K562 (cell line): ENCODE measurements around the gene ATXN1. TPM values are rescaled to one million over a fixed set of nuclear protein-coding genes. Genes with fewer than 3 reads are reported as not detected.

ENCODE experiments used
- ATAC-seq: fragments of 200-7000 bp; cut with Tn5 transposase; 3 replicates; pipeline ENCODE4 v1.9.1; 2020; ENCODE audit warnings: moderate library complexity
- BruUV-seq: library from RNA; stranded (reverse); fragments of 400-500 nt; replicated peaks from 2 replicates; lab custom pipeline; 2021; lab: Mats Ljungman, UMichigan
- CTCF ChIA-PET: fragments of 300-600 bp; formaldehyde crosslinking; extraction: SDS; loops from one replicate; lab custom pipeline; 2021; ENCODE audit warnings: low intra/inter-chr PET ratio; lab: Yijun Ruan, JAX
- POLR2A ChIA-PET: fragments of 300-600, 350-650 bp; sonication (Branson Sonifier 250); formaldehyde crosslinking; extraction: SDS; loops from one replicate; lab custom pipeline; 2021; ENCODE audit warnings: antibody characterized with exemption, inconsistent platforms; lab: Yijun Ruan, JAX
- DNase-seq, 4 experiments: peaks; one replicate each; pipeline versions ENCODE4 v3.0.0 to v3.0.0-alpha.2; 2011 to 2018; ENCODE audit warnings: low spot score in 3 of 4, mixed read lengths in 3 of 4; ENCODE audit errors: extremely low read depth in 1 of 4
- FAIRE-seq: peaks from 2 replicates; lab custom pipeline; 2011; peaks lifted over from hg19 to GRCh38; lab: Jason Lieb, UNC
- H2AFZ ChIP-seq: 2 replicates; pipeline ENCODE4 v1.6.0; 2011; ENCODE audit warnings: low read depth, low read length, control low read depth, inconsistent platforms
- H3K27ac ChIP-seq: fragments of 200-600 bp; 3 replicates; pipeline ENCODE4 v1.8.0; 2011; ENCODE audit warnings: low read depth, mild to moderate bottlenecking, control low read depth, inconsistent platforms, low read length, moderate library complexity, mixed read lengths; ENCODE audit errors: extremely low read depth
- H3K27me3 ChIP-seq, 2 experiments: fragments of 300-600 bp in 1 of 2; 2 replicates in 1 of 2; 3 replicates in 1 of 2; pipeline versions ENCODE4 v1.6.0 to v1.8.0; 2011; ENCODE audit warnings: inconsistent platforms in 2 of 2, low read length in 2 of 2, mild to moderate bottlenecking in 1 of 2, mixed read lengths in 1 of 2, moderate library complexity in 1 of 2; ENCODE audit not compliant: control insufficient read depth in 2 of 2, insufficient read depth in 2 of 2
- H3K36me3 ChIP-seq: fragments of 300-600 bp; 3 replicates; pipeline ENCODE4 v1.8.0; 2011; ENCODE audit warnings: mild to moderate bottlenecking, low read length, inconsistent platforms; ENCODE audit not compliant: control insufficient read depth, insufficient read depth
- H3K4me1 ChIP-seq, 2 experiments: fragments of 200-600 bp in 1 of 2; replicated peaks in 1 of 2; 2 replicates in 1 of 2; 3 replicates in 1 of 2; pipeline versions ENCODE4 v1.5.1 to v1.8.0; 2011; ENCODE audit warnings: inconsistent platforms in 2 of 2, low read length in 2 of 2, mild to moderate bottlenecking in 1 of 2, mixed read lengths in 1 of 2, moderate library complexity in 1 of 2; ENCODE audit not compliant: control insufficient read depth in 2 of 2, insufficient read depth in 2 of 2
- H3K4me2 ChIP-seq: 2 replicates; pipeline ENCODE4 v1.6.1; 2011; ENCODE audit warnings: low read length, control low read depth, inconsistent platforms, mixed read lengths; ENCODE audit not compliant: insufficient read depth
- H3K4me3 ChIP-seq: fragments of 200-600 bp; sonication (generic), shearing (Covaris generic); 2 replicates; pipeline ENCODE4 v1.5.1; 2016; ENCODE audit warnings: control low read depth, inconsistent platforms
- H3K79me2 ChIP-seq: fragments of 200-600 bp; 3 replicates; pipeline ENCODE4 v1.8.0; 2011; ENCODE audit warnings: low read length, inconsistent platforms; ENCODE audit not compliant: control insufficient read depth, insufficient read depth
- H3K9ac ChIP-seq, 2 experiments: 2 replicates each; pipeline versions ENCODE4 v1.6.0 to v1.6.1; 2011; ENCODE audit warnings: low read depth in 2 of 2, low read length in 2 of 2, control low read depth in 1 of 2, inconsistent platforms in 1 of 2, mild to moderate bottlenecking in 1 of 2, mixed read lengths in 1 of 2; ENCODE audit not compliant: insufficient read depth in 1 of 2
- H3K9me1 ChIP-seq: one replicate; pipeline ENCODE4 v1.6.0; 2011; ENCODE audit warnings: inconsistent platforms, mild to moderate bottlenecking, low read length, moderate library complexity; ENCODE audit not compliant: control insufficient read depth, insufficient read depth
- H3K9me3 ChIP-seq: replicated peaks from 2 replicates; pipeline ENCODE4 v1.5.1; 2011; ENCODE audit warnings: low read depth, low read length, inconsistent platforms; ENCODE audit not compliant: control insufficient read depth, insufficient read depth
- H4K20me1 ChIP-seq: replicated peaks from 2 replicates; pipeline ENCODE4 v1.6.1; 2011; ENCODE audit warnings: low read length, inconsistent platforms, mixed read lengths; ENCODE audit not compliant: control insufficient read depth, insufficient read depth
- ARHGAP35 ChIP-seq: fragments of 450-650 bp; IDR thresholded peaks from 2 replicates; pipeline ENCODE4 v1.6.1; 2018; ENCODE audit not compliant: partially characterized antibody
- ATF4 ChIP-seq: fragments of 450-650 bp; formaldehyde crosslinking; IDR thresholded peaks from 2 replicates; pipeline ENCODE4 v1.4.0; 2022; ENCODE audit warnings: mild to moderate bottlenecking, moderate library complexity
- CC2D1A ChIP-seq: fragments of 450-650 bp; IDR thresholded peaks from 2 replicates; pipeline ENCODE4 v1.6.1; 2017; ENCODE audit warnings: mild to moderate bottlenecking
- CGGBP1 ChIP-seq: fragments of 250-450 bp; sonication (Bioruptor Pico); IDR thresholded peaks from 2 replicates; pipeline ENCODE4 v1.9.0; 2021; ENCODE audit warnings: mild to moderate bottlenecking
- E2F3 ChIP-seq: fragments of 250-450 bp; sonication (Bioruptor Pico); IDR thresholded peaks from 2 replicates; pipeline ENCODE4 v1.4.0; 2020; ENCODE audit warnings: mild to moderate bottlenecking
- FOXK2 ChIP-seq, 2 experiments: fragments of 450-650 bp; IDR thresholded peaks in 1 of 2; conservative IDR thresholded peaks in 1 of 2; 2 replicates each; pipeline ENCODE4 v1.6.1; 2016; ENCODE audit warnings: low read depth in 2 of 2, mild to moderate bottlenecking in 1 of 2
- HNRNPH1 ChIP-seq: fragments of 200-400 bp; formaldehyde crosslinking; optimal IDR thresholded peaks from 2 replicates; pipeline ENCODE3; 2017; ENCODE audit warnings: low read depth, mild to moderate bottlenecking, low read length, moderate library complexity
- KDM2B ChIP-seq: fragments of 250-450 bp; sonication (Bioruptor Pico); IDR thresholded peaks from 2 replicates; pipeline ENCODE4 v1.8.0; 2021; ENCODE audit warnings: mild to moderate bottlenecking, moderate library complexity
- KDM4B ChIP-seq, 2 experiments: fragments of 450-650 bp in 1 of 2; sonication (generic) in 1 of 2; IDR thresholded peaks; 2 replicates each; pipeline ENCODE4 v1.6.1; 2016 to 2017; ENCODE audit warnings: borderline replicate concordance in 2 of 2, antibody characterized with exemption in 1 of 2, low read depth in 1 of 2, mild to moderate bottlenecking in 1 of 2
- LEF1 ChIP-seq: fragments of 450-650 bp; IDR thresholded peaks from 2 replicates; pipeline ENCODE4 v1.6.1; 2016; ENCODE audit warnings: mild to moderate bottlenecking
- PCBP1 ChIP-seq: fragments of 200-400 bp; formaldehyde crosslinking; IDR thresholded peaks from 2 replicates; pipeline ENCODE4 v1.6.1; 2018; ENCODE audit warnings: mild to moderate bottlenecking, low read depth, low read length; ENCODE audit not compliant: poor library complexity, severe bottlenecking
- POLR3G ChIP-seq: IDR thresholded peaks from 2 replicates; pipeline ENCODE4 v1.6.1; 2011; ENCODE audit not compliant: insufficient read length, insufficient replicate concordance; ENCODE audit errors: extremely low read depth
- PRDM10 ChIP-seq: fragments of 450-650 bp; IDR thresholded peaks from 2 replicates; pipeline ENCODE4 v1.6.1; 2018; ENCODE audit not compliant: partially characterized antibody
- RFX5 ChIP-seq: IDR thresholded peaks from 2 replicates; pipeline ENCODE4 v1.6.1; 2011; ENCODE audit warnings: low read depth, mild to moderate bottlenecking, improper control_type of control experiment, low read length
- THRA ChIP-seq: fragments of 450-650 bp; IDR thresholded peaks from 2 replicates; pipeline ENCODE4 v1.6.1; 2017; ENCODE audit warnings: mild to moderate bottlenecking, moderate library complexity
- ZBED1 ChIP-seq: IDR thresholded peaks from 2 replicates; pipeline ENCODE4 v1.6.1; 2014
- ZNF174 ChIP-seq: fragments of 250-450 bp; sonication (Bioruptor Pico); IDR thresholded peaks from 2 replicates; pipeline ENCODE4 v1.4.0; 2020; ENCODE audit warnings: mild to moderate bottlenecking
- ZNF436 ChIP-seq: fragments of 250-450, 450-650 bp; sonication (Bioruptor Pico); formaldehyde crosslinking; IDR thresholded peaks from 2 replicates; pipeline ENCODE4 v1.7.0; 2020; ENCODE audit warnings: mild to moderate bottlenecking
- ZNF583 ChIP-seq: fragments of 250-450 bp; sonication (Bioruptor Pico); IDR thresholded peaks from 2 replicates; pipeline ENCODE4 v1.4.0; 2020
- ZNF778 ChIP-seq: fragments of 450-650 bp; formaldehyde crosslinking; IDR thresholded peaks from 2 replicates; pipeline ENCODE4 v1.4.0; 2020; ENCODE audit warnings: mild to moderate bottlenecking, moderate library complexity
- WGBS: fragments of 100-300 bp; shearing (Covaris generic); methylation state at CpG from one replicate; pipeline ENCODE4 v1.1.6; 2016; ENCODE audit warnings: low coverage, mixed read lengths; ENCODE audit not compliant: insufficient coverage; ENCODE audit errors: missing lambda C conversion rate; 5-methylcytosine and 5-hydroxymethylcytosine counted together
- in situ Hi-C: fragments of 300-500 bp; cut with MboI; formaldehyde crosslinking; loops from 4 replicates; pipeline ENCODE4 v1.15.0; 2018; ENCODE audit warnings: inconsistent platforms, mixed read lengths
- intact Hi-C: fragments of 100-400 bp; cut with micrococcal nuclease; formaldehyde crosslinking; loops from 2 replicates; pipeline ENCODE4 v1.14.2; 2022
- polyA plus RNA-seq, 8 experiments: library from polyadenylated mRNA; depleted of rRNA in 4 of 8; stranded (reverse) in 5 of 8; unstranded in 3 of 8; fragments of >200 nt; fragmentation: Nextera tagmentation in 2 of 8; fragmentation: Illumina TruSeq in 1 of 8; extraction: Ambion mirVana in 2 of 8; extraction: Trizol in 1 of 8; gene quantifications; 2 replicates each; pipeline versions ENCODE4 v1.2.1 to v1.2.3, GENCODE V29; 2011 to 2014; ENCODE audit warnings: inconsistent platforms in 1 of 8, missing spikeins in 1 of 8
- total RNA-seq, 7 experiments: library from RNA; depleted of rRNA in 6 of 7; stranded (reverse); fragments of >200 nt in 6 of 7; fragmentation: Illumina TruSeq in 2 of 7; extraction: Trizol in 2 of 7; gene quantifications; 2 replicates each; pipeline versions ENCODE4 v1.2.1 to v1.2.3, GENCODE V29; 2011 to 2021; ENCODE audit warnings: low replicate concordance in 1 of 7

Gene ATXN1
- total and polyA plus RNA-seq, 9 of the 15 experiments (the other 6 are each of a cell fraction or from before 2014, with no cell fraction given) = under 0.01 to 1.2 (median 0.58) TPM

- Histone ChIP-seq H3K36me3 (no peaks in the 10 kb centered on the region), H3K9ac (no peak overlapping the region), H4K20me1 (no peaks in the 10 kb centered on the region), H3K9me1 (no peaks in the 10 kb centered on the region), H3K27ac (no peak overlapping the region), H3K4me1 (no peaks in the 10 kb centered on the region), H3K9me3 (no peaks in the 10 kb centered on the region), H3K4me3 (no peak overlapping the region), H3K79me2 (no peaks in the 10 kb centered on the region), H2AFZ (no peak overlapping the region), H3K4me2 (no peak overlapping the region), H3K27me3 (peaks cover 0 to 8% of the 10 kb centered on the region in 2 experiments; a peak in 2 of 5 replicates)
- ChIA-PET POLR2A (interaction anchor here (0.6 kb wide), 1 partner anchor 67 kb away, joined by 3 read pairs; no protein-coding TSS in a partner anchor), CTCF (no interaction called here)
- ATAC-seq (no peak), DNase-seq (no peak), FAIRE-seq (no peak)
- in situ Hi-C loops (no loop called here), intact Hi-C loops (no loop called here)
- no TSS peak for BruUV-seq
- no peak for TF ChIP-seq RFX5
- no peak for TF ChIP-seq E2F3 (CRISPR knock-in tag)
- no peak for TF ChIP-seq FOXK2 (conservative IDR thresholded peaks at IDR 0.05 in 1 of 2, IDR thresholded peaks at IDR 0.05 in 1 of 2; ENCODE audit: low read depth in 2 of 2)
- no peak for TF ChIP-seq ATF4 (CRISPR knock-in tag)
- TF ChIP-seq ZNF174 (CRISPR knock-in tag) = no peak
- TF ChIP-seq CGGBP1 (CRISPR knock-in tag) = no peak
- TF ChIP-seq LEF1 = no peak
- no peak for TF ChIP-seq ARHGAP35
- TF ChIP-seq POLR3G = no peak
- TF ChIP-seq PRDM10 = no peak
- TF ChIP-seq KDM2B (CRISPR knock-in tag) = no peak
- TF ChIP-seq ZNF583 (CRISPR knock-in tag) = no peak
- no peak for TF ChIP-seq HNRNPH1
- no peak for TF ChIP-seq THRA
- TF ChIP-seq PCBP1 = no peak
- TF ChIP-seq CC2D1A = no peak
- TF ChIP-seq ZNF436 = no peak
- TF ChIP-seq ZBED1 = no peak
- no peak for TF ChIP-seq KDM4B (IDR thresholded peaks at IDR 0.05; ENCODE audit: borderline replicate concordance in 2 of 2, low read depth in 1 of 2)
- TF ChIP-seq ZNF778 (CRISPR knock-in tag) = no peak
- 4% methylated on average over 5 of the region's 5 CpGs for WGBS
Observed at GRCh38 chr6:16535564-16535963, 225.7 kb downstream of the ATXN1 start.
